NCI-H524 treated with DMSO at 0.1 percent for 48 hours (cell line): ENCODE results near the gene SMIM28.
"Not testable (repeated sequence)": the region's sequence is repeated elsewhere in the genome, so short reads cannot be mapped to it uniquely, and the experiment has no call there.

ENCODE experiments used
- DNase-seq: peaks from one replicate; lab custom pipeline; 2025; lab: John Stamatoyannopoulos, UW

Gene SMIM28

DNA sequence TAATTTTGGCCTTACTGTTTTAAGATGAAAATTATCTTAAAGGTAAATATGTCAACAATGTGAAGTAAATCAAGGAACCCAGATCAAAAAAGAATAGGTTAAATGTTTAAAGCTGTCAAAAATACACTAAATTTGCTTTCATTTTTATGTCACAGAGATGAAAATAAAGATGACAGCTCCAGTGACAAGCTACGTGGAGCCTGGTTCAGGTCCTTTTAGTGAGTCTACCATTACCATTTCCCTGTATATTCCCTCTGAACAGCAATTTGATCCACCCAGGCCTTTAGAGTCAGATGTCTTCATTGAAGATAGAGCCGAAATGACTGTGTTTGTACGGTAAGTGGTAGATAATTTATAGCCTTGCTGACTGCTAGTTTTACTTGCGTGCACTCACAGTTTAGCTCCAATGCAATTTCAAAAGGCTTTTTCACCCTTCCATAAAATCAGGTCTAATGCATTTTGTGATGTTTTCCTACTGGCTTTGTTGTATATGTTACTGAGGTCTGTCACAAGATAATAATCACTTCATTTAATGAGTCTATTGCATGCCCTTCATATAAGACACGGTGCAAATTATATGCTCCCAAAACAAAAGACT, 28.2 kb downstream of the SMIM28 start:
- no peak for DNase-seq

DNA sequence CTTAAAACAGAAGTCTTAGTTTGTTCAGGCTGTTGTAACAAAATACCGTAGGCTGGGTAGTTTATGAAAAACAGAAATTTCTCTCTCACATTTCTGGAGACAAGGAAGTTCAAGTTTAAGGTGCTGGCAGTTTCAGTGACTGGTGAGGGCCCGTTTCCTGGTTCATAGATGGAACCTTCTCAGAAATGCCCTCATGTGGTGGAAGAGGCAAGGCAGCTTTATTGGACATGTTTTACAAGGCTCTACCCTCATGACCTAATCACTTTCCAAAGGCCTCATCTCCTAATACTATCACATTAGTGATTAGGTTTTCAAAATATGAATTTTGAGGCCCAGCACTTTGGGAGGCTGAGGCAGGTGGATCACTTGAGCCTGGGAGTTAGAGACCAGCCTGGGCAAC, 28.7 kb downstream of the SMIM28 start:
- no peak for DNase-seq

DNA sequence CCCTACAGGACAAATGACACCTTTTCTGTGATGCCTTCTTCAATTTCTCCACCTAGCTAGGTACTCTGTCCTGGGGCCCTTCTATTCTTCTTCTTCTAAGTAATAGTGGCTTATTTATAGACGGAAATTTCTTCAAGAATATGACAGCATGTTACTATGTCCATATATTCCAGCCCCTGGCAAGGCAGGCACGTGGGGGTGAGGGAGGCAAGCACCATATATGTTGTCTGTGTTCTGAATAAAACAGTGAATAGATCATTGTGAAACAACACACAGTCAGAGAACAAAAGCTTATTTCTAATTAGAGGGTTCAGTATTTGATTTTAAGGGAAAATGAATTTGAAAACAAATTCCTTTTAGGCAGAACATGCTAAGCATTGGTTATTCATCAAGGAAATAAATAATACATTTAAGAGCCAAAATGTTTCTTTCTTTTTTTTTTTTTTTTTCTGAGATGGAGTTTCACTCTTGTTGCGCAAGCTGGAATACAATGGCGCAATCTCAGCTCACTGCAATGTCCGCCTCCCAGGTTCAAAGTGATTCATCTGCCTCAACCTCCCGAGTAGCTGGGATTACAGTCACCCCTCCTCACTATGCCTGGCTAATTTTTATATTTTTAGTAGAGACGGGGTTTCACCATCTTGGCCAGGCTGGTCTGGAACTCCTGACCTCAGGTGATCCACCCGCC, 32.5 kb downstream of the SMIM28 start:
- no peak for DNase-seq

DNA sequence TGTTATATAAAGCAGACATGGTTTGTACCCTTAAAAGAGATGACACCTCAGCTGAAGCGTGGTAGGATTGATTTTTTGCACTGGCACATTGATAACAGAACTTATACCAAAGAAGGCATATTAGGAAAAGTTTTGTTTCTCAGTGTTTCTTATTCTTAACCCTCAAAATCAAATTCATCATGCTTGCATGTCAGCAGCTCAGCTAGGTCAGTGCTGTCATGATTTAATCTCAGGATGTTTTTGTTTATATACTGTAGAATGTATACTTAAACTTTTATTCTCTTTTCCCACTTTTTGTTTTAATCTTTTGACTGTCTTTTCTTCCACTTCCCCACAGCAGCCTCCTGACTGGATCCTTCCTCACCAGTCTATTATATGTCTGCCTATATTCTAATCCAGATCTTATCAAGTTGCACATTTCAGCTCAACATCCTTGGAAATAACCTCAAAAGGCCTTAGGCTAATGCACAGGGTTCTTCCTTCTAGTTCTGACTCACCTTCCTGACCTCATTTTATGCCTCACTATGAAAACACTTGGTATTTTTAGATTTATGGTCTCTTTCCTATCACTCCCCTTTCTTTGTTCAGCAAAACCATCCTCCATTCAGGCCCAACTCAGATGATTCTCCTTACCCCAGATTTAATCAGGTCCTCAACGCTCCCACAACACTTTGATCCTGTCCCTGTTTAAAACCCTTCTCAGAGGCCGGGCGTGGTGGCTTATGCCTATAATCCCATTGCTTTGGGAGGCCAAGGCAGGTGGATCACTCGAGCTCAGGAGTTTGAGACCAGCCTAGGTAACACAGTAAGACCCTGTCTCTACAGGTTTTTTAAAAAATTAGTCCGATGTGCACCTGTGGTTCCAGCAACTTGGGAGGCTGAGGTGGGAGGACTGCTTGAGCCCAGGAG, 33.5 kb downstream of the SMIM28 start:
- no peak for DNase-seq

DNA sequence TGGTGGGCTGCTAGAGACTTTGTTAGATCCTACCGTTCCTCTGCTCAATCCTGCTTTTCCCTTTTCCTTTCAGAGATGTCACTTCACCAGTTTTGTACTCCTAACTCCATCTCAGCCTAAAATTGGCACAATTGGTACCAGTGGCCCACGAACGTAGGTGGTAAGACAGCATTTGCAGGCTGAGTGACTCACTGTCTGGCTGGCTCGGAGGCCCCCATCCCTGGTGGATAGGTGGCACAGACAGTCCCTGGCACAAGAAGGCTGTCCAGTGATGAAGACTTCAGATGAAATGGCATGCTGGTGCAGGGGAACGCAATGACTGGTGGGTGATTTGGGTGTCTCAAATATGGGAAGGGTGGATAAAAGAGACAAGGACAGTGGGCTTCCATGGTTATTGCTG, 37.4 kb downstream of the SMIM28 start:
- DNase-seq: no peak

DNA sequence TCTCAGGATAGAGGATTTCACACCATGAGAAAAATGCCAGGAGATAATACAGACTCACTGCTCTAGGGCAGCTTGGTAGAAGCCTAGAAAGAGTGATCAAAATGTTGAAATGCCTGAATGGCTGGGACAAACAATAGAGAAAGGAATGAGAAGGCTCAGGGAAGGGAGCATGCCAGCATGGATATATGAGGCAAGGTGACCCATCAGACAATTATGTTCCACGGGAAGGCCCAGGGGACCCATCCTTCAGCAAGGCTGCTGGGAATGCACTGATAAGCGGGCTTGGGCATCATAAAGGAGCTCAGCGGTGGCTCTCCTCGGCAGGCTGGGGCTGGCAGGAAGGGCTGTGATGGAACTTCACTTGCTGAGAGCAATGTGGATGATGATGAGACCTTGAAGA, 38.5 kb downstream of the SMIM28 start:
- no peak for DNase-seq

DNA sequence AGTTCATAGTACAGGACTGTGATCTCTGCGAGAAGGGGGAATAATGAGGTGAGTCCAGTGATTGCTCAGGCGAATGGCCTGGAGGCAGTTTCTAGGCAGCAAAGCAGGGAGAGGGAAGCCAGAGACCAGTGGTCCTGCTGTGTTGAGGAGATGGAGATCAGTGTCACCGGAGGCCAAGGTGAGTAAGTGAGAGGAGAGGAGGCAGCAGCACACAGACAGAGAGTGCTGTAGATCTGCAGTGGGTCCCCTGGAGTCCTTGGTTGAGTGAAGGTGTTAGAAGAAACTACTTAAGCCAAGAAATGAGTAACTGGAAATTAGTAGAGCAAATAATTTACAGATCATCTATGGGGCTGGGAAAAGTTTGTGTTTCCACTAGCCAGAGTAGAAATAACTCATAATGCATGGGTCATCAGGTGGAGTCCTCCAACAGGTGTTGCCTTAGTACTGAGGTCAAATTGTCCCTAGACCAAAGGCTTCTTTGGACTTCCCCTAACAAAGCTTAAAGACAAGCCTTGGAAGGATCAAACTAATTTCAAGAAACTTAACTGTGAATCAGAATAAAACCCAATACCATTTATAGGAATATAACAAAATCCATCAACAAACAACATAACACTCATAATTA, 39.9 kb downstream of the SMIM28 start:
- no peak for DNase-seq

DNA sequence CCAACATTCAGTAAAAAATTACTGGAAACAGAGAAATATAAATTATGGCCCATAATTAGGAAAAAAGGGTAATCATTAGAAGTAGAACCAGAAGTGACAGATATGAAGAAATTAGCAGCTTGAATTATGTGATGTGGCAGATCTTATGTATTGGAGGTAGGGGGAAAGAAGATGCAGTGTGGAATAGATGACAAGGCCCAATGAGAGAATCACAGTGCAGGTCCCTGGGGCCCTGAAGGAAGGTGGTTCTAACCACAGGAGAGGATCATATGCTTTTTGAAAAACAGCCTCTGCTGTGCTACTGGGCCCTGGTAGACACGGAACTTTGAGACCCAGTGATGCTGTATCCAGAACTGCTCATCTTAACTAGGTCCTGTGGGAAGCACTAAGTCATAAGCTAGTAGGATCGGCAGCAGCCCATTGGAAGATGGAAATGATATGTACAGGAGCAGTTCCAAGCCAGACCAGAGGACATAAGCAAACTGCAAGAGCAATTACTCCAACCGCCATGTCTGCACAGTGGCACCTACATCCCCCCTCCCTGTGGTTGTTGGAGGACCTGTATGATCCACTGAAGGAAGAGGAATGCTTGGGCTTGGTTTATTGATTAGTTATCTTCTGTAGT, 40.5 kb downstream of the SMIM28 start:
- DNase-seq: no peak

DNA sequence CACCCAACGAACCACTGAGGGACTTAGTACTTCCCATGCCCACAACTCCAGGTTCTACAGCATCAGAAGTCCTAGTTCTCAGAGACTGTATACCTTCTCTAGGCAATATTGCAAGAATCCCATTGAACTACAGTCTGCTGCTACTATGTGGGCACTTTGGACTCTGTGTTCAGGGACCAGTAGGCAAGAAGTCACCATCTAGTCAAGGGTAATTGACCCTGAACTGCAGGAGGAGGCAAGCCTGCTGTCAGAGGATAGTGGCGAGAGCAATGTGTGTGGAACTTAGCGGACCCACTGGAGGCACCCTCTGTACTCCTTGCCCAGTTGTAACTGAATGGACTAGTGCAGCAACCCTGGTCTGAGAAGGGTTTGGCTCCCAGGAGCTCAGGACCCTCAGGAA, 42.1 kb downstream of the SMIM28 start:
- no peak for DNase-seq

DNA sequence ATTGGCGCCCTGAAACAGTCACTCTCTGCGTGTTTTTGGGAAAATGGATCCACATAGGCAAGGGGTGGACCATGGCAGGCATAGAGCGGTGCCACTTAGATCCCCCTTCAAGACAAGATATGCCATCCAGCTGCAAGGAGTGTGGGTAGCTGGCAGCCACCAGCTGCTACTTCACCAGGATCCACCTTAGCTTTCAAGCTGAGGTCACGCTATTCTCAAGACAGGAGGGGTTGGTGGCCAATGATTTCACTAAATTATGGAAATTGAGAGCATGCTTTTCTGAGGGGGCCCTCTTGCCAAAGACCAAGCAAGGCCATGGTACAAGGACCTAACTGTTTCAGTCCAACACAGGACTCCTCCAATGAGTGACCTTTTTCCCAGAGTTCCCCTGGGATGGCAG, 42.7 kb downstream of the SMIM28 start:
- no peak for DNase-seq

DNA sequence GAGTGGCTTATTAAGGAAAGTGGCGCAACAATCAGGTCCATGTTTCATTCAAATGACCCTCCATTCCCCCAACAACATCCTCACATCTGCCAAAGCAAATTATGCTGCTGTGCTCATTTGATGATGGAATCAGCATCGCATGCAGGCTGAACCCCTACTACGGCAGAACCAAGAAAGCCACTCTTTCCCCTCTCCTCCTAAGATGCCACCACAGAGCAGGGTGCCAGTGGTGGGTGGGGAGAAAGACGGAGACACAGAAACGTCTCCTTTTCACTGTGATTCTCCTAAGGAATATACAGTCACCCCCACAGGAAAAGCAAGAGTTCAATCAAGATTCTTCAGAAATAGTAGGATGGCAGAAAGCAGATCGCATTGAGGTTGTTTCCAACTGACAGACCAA, 43.4 kb downstream of the SMIM28 start:
- no peak for DNase-seq

DNA sequence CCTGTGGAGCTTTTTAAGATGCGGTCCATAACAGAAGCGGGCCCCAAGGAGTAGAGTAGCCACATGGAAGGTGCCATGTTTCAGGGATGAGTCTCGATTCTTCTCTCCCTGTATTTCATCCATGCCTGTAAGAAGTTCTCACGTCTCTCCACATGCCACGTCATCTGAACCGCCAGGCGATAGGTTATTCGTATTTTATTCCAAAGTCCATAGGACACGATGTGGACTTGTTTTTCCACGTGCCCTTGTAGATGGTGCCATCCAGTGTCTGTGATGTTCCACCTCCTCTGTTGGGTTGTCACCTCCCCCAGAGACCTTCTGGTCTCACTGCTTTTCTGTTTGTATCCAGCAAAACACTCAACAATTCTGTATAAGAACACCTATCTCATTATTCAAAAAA, 43.9 kb downstream of the SMIM28 start:
- no peak for DNase-seq

DNA sequence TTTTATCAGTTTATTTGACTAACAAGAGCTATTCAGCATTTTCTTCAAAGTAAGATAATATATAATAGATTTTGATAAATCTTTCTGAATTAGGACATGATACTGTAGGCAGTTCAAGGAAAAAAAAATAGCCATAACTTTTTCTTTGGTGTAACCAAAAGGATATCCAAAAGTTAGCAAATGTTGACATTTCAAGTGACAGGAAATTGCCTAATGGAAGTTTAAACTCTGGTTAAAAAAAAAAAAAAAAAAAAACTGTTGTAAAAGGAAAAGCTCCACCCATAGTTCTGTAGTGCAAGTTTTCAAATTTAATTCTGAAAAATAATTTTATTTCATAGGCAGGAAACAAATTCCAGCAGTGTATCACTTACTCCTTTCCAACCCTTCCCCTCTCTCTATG, 45.2 kb downstream of the SMIM28 start:
- no peak for DNase-seq

DNA sequence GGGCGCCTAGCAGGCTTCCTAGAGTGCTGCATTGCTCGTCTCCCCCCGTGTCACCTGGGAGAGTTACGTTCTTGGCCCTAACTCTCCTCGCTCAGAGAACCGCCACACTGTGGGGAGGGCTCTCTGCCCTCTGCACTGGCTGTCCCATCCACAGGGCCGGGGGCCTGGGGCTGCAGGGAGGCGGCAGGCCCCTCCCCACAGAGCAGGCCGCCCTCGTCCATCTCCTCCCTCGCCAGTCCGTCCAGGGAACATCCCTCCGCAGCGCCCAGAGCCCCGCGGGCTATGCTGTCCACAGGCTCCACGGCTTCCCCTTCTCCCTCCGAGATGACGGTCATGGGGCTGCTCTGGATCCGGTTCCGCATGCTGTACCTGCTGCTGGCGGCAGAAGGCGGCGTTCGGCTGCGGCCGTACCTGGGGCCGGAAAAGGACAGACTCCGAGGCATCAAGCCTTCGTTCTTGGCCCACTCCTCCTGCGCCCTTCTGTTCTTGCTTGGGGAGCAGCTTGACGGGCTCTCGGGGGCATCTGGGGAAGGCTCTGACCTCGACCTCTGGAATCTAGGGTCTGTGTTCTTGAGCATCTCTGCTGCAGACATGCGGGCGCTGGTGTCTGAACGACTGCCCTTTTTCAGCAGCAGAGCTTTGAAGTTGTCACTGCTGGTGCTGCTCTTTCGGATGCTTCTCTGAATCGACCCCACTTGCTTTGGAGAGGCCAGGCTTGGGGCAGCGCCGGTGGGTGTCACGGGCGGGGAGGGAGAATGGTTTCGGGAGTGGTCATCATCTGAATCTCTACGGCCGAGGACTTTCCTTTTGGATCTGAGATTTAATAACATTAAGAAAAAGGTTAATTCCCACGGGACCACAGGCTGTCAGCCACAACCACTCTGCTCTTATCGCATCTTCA, 46.5 kb downstream of the SMIM28 start:
- DNase-seq: no peak

DNA sequence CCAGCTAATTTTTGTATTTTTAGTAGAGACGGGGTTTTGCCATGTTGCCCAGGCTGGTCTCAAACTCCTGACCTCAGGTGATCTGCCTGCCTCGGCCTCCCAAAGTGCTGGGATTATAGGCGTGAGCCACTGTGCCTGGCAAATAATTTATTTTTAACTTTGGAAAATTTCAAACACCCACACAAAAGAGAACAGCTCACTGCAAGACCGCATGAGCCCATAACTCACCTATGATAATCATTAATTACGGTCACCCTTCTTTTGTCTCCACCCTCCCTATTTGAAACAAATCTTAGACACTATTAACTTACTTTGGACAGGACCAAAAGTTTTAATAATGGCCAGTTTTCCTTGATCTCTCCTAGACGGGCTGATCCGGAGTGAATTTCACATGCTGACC, 47.6 kb downstream of the SMIM28 start:
- not testable (repeated sequence) for DNase-seq

DNA sequence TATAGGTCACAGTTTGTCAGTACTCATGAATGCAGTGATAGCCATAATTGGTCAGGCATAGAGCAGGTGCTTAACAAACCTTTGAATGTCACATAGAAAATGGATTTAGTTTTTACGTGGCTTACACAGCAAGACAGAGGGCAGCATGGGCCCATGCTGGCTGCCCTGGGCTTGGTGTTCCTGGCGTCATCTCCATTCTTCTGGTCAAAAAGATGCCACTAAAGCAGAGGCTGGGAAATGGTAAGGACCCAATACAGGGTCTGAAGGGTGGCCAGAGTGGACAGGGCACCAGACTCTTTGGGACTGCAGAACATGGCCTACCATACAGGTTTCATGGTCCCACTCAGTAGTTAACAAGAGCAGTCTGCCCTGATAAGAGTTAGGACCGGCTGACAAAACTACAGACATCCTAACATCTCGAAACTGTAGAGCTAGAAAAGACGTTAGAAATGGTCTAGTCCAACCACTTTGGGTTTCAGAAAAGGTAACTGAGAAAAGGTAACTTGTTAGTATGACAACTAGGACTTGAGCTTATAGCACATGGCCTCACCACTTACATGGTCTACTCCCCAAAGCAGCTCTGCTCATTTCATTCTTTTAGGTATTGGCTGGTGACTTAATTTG, 48.9 kb downstream of the SMIM28 start:
- no peak for DNase-seq

DNA sequence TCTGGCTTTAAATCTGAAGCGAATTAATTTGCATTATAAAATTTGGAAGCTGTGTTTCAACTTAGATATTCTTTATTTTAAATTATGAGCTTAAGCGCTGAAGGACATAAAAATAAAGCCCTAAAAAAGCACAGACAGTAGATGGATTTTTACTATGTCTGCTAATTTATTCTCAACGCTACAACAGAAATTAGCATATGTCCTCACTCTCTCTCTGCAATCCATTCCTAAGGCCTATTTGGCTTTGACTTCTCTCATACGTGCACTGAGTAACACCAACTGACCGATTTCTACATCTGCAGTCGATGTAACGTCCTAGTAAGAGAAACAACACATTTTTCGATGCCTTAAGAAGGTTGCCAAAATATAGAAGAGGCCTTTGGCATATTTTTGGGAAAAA, 50.0 kb downstream of the SMIM28 start:
- DNase-seq: no peak

DNA sequence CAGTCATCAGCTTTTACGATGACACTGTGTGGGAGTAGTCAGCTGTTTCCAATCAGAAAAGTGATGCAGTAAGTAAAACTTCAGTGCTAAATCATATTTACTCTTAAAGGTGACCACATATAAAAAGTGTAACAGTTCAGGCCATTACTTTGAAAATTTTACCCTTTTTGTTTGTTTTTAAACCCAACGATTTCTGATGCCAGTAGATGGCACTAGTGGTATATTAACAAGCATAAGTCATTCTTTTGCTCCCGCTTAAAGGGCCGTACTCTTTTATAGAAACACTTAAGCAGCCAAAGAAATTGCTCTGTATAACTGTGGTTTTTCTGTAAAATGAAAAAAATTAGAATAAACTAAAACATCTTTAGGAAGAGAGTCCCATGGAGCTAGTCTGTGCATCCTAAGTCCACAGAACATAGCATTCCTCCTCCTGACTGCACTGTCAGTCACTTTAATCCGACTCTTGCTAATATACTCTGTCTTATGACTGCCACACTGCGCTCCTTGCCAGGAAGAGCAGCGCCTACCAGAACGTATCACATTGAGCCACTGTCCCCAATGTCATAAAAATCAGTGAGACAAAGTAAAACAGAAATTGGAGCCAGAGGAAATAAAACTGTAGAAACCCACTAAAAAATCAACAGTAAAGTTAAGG, 51.4 kb downstream of the SMIM28 start:
- no peak for DNase-seq

DNA sequence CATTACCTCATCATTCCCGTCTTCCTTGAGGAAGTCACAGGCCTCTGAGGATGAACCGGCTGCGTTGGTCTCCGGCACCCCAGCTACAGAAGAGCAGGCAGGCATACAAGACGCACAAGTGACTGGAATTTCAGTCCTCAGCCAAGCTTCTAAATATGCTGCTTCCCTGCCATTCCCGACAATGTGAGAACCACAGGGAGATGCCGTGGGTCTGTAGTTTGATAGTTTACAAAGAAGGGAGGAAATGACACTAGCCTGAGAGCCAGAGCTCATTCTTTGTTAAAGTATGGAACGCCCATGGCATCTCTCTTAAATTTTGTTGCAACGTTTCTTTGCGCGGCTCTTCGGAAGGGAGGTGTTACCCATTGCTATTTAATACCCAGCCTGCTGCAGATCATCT, 52.1 kb downstream of the SMIM28 start:
- DNase-seq: no peak
